GM23338 (cell line): ENCODE data around the gene RPS21. TPM values are rescaled to one million over a fixed set of nuclear protein-coding genes. Genes with fewer than 3 reads are reported as not detected.

Source experiments
- ATAC-seq: fragments of 200-7000 bp; cut with Tn5 transposase; 3 replicates; pipeline ENCODE4 v1.9.1; 2020
- DNase-seq: peaks from one replicate; pipeline ENCODE4 v3.0.0-alpha.2; 2015; ENCODE audit warnings: low spot score
- H2AFZ ChIP-seq: fragments of 200-600 bp; sonication (generic); 2 replicates; pipeline ENCODE4 v1.8.0; 2016; ENCODE audit warnings: antibody characterized with exemption, mild to moderate bottlenecking, moderate library complexity
- H3F3A ChIP-seq: fragments of 200-600 bp; sonication (generic); replicated peaks from 2 replicates; pipeline ENCODE4 v1.8.0; 2017; ENCODE audit warnings: antibody characterized with exemption, mixed run types, low read depth
- H3K27ac ChIP-seq: fragments of 200-600 bp; sonication (generic); 2 replicates; pipeline ENCODE4 v1.6.1; 2016; ENCODE audit warnings: low read depth
- H3K27me3 ChIP-seq: fragments of 200-600 bp; sonication (generic); 2 replicates; pipeline ENCODE4 v1.8.0; 2016; ENCODE audit warnings: mild to moderate bottlenecking, mixed run types, moderate library complexity; ENCODE audit not compliant: insufficient read depth
- H3K36me3 ChIP-seq: fragments of 200-600 bp; sonication (generic); 2 replicates; pipeline ENCODE4 v1.8.0; 2016; ENCODE audit warnings: mild to moderate bottlenecking; ENCODE audit not compliant: insufficient read depth
- H3K4me1 ChIP-seq: fragments of 200-600 bp; sonication (generic); 2 replicates; pipeline ENCODE4 v1.8.0; 2016; ENCODE audit warnings: mild to moderate bottlenecking, moderate library complexity; ENCODE audit not compliant: insufficient read depth
- H3K4me2 ChIP-seq: fragments of 200-600 bp; sonication (generic); 2 replicates; pipeline ENCODE4 v1.7.1; 2017; ENCODE audit warnings: mixed run types
- H3K4me3 ChIP-seq: fragments of 200-600 bp; sonication (generic); 2 replicates; pipeline ENCODE4 v1.6.1; 2016; ENCODE audit warnings: mixed run types
- H3K79me2 ChIP-seq: fragments of 200-600 bp; sonication (generic); replicated peaks from 2 replicates; pipeline ENCODE4 v1.8.0; 2017; ENCODE audit warnings: mild to moderate bottlenecking; ENCODE audit not compliant: insufficient read depth
- H3K9me2 ChIP-seq: fragments of 200-600 bp; sonication (generic); 2 replicates; pipeline ENCODE4 v1.8.0; 2017; ENCODE audit not compliant: insufficient read depth
- H4K20me1 ChIP-seq: fragments of 200-600 bp; sonication (generic); replicated peaks from 2 replicates; pipeline ENCODE4 v1.8.0; 2017; ENCODE audit warnings: mild to moderate bottlenecking; ENCODE audit not compliant: insufficient read depth
- H3K27ac Mint-ChIP-seq: 2 replicates; pipeline ENCODE4 v1.8.0; 2020; ENCODE audit warnings: inconsistent platforms, mild to moderate bottlenecking, moderate library complexity, mixed read lengths
- H3K27me3 Mint-ChIP-seq: 3 replicates; pipeline ENCODE4 v1.8.0; 2022; ENCODE audit warnings: low read depth, mild to moderate bottlenecking, moderate library complexity, mixed read lengths, inconsistent platforms; ENCODE audit not compliant: insufficient read depth, poor library complexity
- H3K36me3 Mint-ChIP-seq: 3 replicates; pipeline ENCODE4 v1.8.0; 2021; ENCODE audit warnings: low read depth, mild to moderate bottlenecking, inconsistent platforms, moderate library complexity, mixed read lengths
- H3K4me1 Mint-ChIP-seq: 3 replicates; pipeline ENCODE4 v1.8.0; 2020; ENCODE audit warnings: mild to moderate bottlenecking, inconsistent platforms, mixed read lengths
- H3K4me3 Mint-ChIP-seq: 3 replicates; pipeline ENCODE4 v1.8.0; 2021; ENCODE audit warnings: moderate library complexity, mild to moderate bottlenecking, inconsistent platforms, mixed read lengths
- H3K9me3 Mint-ChIP-seq: 3 replicates; pipeline ENCODE4 v1.8.0; 2020; ENCODE audit warnings: moderate library complexity, mild to moderate bottlenecking, inconsistent platforms, mixed read lengths
- NANOG ChIP-seq: IDR thresholded peaks from 2 replicates; pipeline ENCODE4 v1.6.1; 2016; ENCODE audit warnings: antibody characterized with exemption, borderline replicate concordance
- REST ChIP-seq: IDR thresholded peaks from one replicate; pipeline ENCODE4 v1.6.1; 2018; ENCODE audit warnings: antibody characterized with exemption; ENCODE audit not compliant: unreplicated experiment
- STAT1 ChIP-seq: IDR thresholded peaks from one replicate; pipeline ENCODE4 v1.6.1; 2016; ENCODE audit warnings: antibody characterized with exemption; ENCODE audit not compliant: unreplicated experiment
- ZNF462 ChIP-seq: fragments of 250-450 bp; sonication (Bioruptor Pico); IDR thresholded peaks from 2 replicates; pipeline ENCODE4 v1.5.0; 2020; ENCODE audit warnings: mild to moderate bottlenecking, moderate library complexity
- polyA plus RNA-seq: library from polyadenylated mRNA; unstranded; fragments of >200 nt; fragmentation: Nextera tagmentation; extraction: Ambion mirVana; gene quantifications from 2 replicates; pipeline ENCODE4 v1.2.1, GENCODE V29; 2016
- total RNA-seq: library from RNA; depleted of rRNA; stranded (reverse); fragments of >200 nt; shearing (Covaris generic); gene quantifications from 2 replicates; pipeline ENCODE4 v1.2.3, GENCODE V29; 2014

Gene RPS21
- total and polyA plus RNA-seq, 2 experiments from 2014 or later, result 759 to 2,298 TPM

- TF ChIP-seq ZNF462, result no peak
- no peak for TF ChIP-seq STAT1
Observed at GRCh38 chr20:62355878-62356588, 30.9 kb upstream of the RPS21 start (continued).

- Histone ChIP-seq H3F3A (no peaks in the 10 kb centered on the region), H3K27me3 (no peaks in the 10 kb centered on the region), H3K4me2 (no peak overlapping the region; the same call in 1 of the 2 replicates), H3K4me3 (no peak overlapping the region), H3K9me2 (no peaks in the 10 kb centered on the region), H2AFZ (no peak overlapping the region), H3K79me2 (peaks cover 68% of the 10 kb centered on the region), H3K4me1 (peaks cover 32% of the 10 kb centered on the region), H3K36me3 (no peaks in the 10 kb centered on the region; the same call in 1 of the 2 replicates), H4K20me1 (peaks cover 12% of the 10 kb centered on the region), H3K27ac (peak overlapping the region; percentile 79)
- no peak for DNase-seq
- no peaks in the 10 kb centered on the region for H3K9me3 Mint-ChIP-seq
- H3K4me3 Mint-ChIP-seq, result no peak overlapping the region
- no peak overlapping the region for H3K27ac Mint-ChIP-seq
- H3K27me3 Mint-ChIP-seq, result peaks cover 3% of the 10 kb centered on the region
- H3K36me3 Mint-ChIP-seq, result no peaks in the 10 kb centered on the region; the same call in 2 of the 3 replicates
- peaks cover 19% of the 10 kb centered on the region for H3K4me1 Mint-ChIP-seq
- ATAC-seq, result no peak
- no peak for TF ChIP-seq NANOG
- TF ChIP-seq ZNF462, result no peak
- no peak for TF ChIP-seq REST
Observed at GRCh38 chr20:62356589-62357186, 30.2 kb upstream of the RPS21 start.
